ENCODE data around the gene PARP6.
"Not testable (repeated sequence)": the region's sequence is repeated elsewhere in the genome, so short reads cannot be mapped to it uniquely, and the experiment has no call there.

Gene PARP6

GRCh38 chr15:72280751-72281150, 8.4 kb upstream of the PARP6 start:
- DNase-seq (ENCODE audit: low spot score): no peak

GRCh38 chr15:72278737-72279136, 6.4 kb upstream of the PARP6 start:
- DNase-seq (ENCODE audit: low spot score): no peak

GRCh38 chr15:72276326-72276700, 4.0 kb upstream of the PARP6 start:
- no peak for DNase-seq (ENCODE audit: low spot score)

- DNase-seq (ENCODE audit: low spot score): not testable (repeated sequence)
These were observed 3.4 kb upstream of the PARP6 start for GRCh38 chr15:72275635-72276325.

DNA sequence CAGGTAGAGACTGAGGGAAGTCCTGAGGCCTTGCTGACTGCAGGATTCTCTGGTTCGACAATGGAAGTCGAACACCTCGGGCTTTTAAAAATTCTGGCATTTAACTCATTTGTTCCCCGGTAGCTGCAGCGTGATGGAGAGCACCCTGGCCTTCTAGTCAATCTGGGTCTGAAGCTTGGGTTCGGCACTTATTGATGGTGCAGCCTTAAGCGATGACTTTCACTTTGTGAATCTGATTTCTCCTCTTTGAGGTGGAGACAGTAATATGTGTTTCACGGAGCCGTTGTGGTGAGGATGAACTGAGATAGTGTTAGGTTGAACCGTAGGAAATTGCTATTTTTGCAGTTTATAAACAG, 621 bp upstream of the PARP6 start:
- no peak for DNase-seq (ENCODE audit: low spot score)

GRCh38 chr15:72271895-72272212, 500 bp downstream of the PARP6 start:
- DNase-seq (ENCODE audit: low spot score): peak; percentile 32

DNA sequence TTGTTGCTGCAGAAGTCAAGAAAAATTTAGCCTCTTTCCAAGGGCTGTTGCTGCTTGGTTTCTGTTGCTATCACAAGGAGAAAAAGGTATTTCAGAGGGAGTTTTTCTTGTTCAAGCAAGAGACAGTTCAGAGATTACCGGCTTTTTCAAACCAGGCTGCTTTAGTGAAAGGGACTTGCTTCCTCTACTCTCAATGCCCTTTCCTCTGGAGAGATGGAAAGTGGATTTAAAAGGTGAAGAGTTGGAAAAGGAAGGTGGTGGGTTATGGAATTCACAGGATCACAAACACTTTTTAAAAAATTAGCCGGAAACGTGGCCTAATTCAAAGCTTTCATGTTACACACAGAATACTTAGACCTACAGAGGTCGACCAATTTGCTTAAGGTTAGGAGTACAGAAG, 1.1 kb downstream of the PARP6 start:
- DNase-seq (ENCODE audit: low spot score): no peak

- no peak for DNase-seq (ENCODE audit: low spot score)
These were observed 2.6 kb downstream of the PARP6 start for GRCh38 chr15:72269739-72270138.

DNA sequence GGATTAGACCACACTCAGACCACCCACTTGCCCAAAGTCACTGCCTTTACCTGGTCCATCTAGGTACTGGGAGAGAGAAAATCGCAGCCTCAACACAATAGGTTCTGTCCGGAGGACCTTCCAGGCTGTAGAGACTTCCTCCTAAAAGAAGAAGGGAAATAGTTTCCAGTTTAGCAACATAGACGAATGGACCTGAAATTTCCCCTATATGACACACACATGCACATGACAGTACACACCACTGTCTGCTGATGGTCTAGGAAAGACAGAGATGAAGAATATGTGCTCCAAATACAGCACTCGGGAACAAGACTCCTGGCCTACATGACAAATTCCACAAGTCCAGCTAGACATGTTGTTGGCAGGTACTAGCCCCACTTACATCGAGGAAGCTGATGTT, 7.3 kb downstream of the PARP6 start:
- no peak for DNase-seq (ENCODE audit: low spot score)

GRCh38 chr15:72252663-72253299, 19.6 kb downstream of the PARP6 start:
- no peak for DNase-seq (ENCODE audit: low spot score)

DNA sequence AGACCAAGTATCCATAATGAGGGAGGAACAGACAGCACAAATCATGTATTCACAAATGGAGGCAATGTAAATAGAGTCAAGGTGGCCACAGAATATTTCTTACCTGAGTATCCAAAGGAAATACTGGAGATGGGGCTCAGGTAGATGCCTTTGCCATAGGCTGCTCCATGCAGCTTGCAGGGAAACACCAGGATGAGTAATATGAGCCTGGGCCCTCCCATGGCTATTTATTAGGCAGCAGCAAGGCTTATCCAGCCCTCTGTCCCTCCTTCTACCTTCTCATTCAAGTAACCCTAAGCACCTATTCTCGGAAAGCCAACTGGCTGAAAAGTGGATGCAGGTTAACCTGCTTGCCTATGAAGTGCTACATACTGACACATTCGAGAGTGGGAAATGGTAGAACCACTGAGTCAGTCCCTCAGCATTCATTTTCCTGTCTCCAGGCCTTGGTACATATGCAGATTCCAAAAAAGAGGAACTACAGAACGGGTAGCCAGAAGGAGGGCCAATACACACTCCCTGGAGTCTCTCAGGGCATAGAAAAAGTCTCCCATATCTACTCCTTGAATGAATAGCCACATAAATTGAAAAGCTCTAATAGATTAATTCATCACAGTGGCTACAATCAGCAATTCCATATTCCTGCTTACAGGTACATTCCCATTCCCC, 23.1 kb downstream of the PARP6 start:
- peak; percentile 18 for DNase-seq (ENCODE audit: low spot score)

- DNase-seq (ENCODE audit: low spot score): no peak
These were observed 23.8 kb downstream of the PARP6 start for GRCh38 chr15:72248514-72248913.

DNA sequence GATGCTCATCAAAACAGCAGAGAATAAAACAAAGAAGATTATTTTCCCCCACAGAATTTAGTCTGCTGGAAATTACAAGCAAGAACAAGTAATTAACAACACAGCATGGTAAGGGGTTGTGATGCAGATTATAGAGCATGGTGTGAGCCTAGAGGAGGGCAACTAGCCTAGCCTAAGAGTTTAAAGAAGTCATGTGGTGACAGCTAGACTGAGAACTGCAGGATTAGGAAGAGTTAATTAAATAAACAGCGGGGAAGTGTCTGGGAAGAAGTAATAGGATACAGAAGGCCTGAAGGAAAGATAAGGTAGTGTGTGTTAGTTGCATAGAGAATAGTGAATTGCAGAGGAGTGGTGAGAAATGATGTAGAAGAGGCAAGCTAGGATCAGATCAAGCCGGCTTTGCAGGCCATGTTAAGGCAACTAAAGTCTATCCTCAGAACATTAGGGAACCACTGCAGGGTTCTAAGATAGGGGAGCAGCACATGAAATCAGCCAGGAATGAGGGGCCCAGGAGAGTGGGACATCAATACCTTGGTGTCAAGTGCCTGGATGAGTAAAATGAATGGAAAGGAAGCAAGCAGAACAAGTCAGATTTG, 29.5 kb downstream of the PARP6 start:
- no peak for DNase-seq (ENCODE audit: low spot score)

- no peak for DNase-seq (ENCODE audit: low spot score)
These were observed 32.7 kb downstream of the PARP6 start for GRCh38 chr15:72239652-72240051.

- DNase-seq (ENCODE audit: low spot score): no peak
These were observed 33.8 kb downstream of the PARP6 start for GRCh38 chr15:72238586-72238985.

DNA sequence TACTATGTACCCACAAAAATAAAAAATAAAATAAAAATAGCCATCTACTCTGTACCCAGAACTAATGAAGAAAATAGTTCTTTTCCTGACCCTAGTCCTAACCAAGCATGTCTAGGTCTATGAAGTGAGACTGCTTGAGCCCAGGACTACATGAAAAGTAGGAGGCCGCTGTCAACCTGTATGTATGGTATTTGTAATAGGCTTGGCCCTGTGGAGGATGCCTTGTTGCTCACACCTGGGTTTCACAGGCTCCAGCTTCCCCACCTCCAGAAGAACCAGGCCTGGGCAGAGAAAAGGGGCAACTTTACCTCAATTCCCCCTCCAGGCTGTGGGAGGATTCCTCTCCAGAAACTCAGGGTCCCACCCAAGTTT, 34.5 kb downstream of the PARP6 start:
- peak; percentile 32 for DNase-seq (ENCODE audit: low spot score)

GRCh38 chr15:72237029-72237852, 35.1 kb downstream of the PARP6 start:
- peak; percentile 97 for DNase-seq (ENCODE audit: low spot score)

DNA sequence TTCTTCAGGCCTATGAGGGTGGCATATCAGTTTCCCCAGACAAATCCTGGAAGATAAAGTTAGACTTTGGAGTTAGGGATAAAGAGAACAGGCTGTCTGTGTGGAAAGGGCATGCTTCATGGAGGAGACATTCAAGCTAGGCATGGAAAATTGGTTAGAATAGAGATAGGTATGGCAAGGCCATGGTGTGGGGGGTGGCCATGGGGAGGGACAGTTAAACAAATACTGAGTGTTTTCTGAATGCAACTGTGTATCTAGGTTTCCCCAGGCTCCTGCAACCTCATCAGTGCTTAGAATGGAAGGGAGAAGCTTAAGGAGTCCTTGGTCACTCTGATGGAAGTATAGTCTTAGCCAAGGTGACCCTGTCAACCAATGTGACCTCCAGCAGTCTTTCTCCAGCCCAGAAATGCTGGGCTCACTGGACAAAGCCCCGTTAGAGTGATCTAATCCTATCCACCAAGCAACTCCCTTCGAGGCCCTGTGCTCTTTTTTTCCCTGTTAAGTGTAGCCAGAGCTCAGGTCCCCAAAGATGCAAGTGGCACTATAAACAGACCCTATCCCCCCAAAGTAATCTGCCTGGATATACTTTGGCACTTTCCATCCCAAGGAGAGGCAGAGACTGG, 35.9 kb downstream of the PARP6 start:
- no peak for DNase-seq (ENCODE audit: low spot score)

DNA sequence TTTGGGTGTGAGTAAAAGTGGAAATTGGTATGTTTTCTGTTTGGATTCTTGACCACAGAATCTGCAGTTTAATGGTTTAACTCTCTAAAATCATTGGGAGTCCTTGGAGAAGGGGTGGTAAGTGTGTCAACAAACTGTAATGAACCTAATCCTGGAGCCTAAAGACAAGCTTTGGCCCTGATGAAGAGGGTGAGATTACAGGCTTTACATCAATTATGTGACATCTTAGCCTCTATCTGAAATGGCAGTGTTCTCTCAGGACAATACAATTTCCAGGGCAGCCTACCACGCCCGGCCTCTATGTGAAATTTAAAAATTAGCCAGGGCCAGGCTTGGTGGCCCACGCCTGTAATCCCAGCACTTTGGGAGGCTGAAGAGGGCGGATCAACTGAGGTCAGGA, 37.1 kb downstream of the PARP6 start:
- no peak for DNase-seq (ENCODE audit: low spot score)

- no peak for DNase-seq (ENCODE audit: low spot score)
These were observed 38.6 kb downstream of the PARP6 start for GRCh38 chr15:72233769-72234168.

DNA sequence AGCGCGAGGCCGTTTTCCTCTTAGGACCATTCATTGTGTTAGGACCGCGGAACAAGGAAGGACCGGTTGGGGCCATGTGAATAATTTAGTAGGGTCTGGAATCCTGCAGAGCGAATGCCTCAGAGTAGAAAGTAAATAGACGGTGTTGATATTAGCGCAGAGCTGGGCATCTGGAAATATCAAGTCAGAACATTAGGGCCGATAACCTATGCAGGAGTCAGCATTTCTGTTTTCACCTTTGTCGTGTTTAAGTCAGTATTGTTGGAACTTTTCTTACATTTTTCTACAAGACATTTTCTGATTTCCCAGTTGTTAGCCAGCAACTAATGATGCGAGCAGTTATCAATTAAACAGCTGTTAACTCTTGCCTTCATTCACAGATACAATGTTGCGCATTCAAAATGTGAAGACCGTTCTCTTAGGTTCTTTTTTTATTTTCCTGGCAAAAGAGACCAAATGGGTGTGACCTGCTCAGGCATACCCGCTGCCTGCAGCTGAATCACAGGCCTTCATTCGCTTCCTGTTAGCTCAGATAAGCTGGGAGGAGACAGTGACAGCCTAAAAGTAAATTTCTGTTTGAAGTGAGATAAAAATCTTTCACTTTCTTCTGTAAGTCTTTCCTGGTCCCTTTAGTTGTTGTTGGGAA, 40.4 kb downstream of the PARP6 start:
- DNase-seq (ENCODE audit: low spot score): peak; percentile 81

All from kidney tubule cell (primary cell).